ENCODE measurements around the gene BCAS1. TPM values are rescaled to one million over a fixed set of nuclear protein-coding genes. Genes with fewer than 3 reads are reported as not detected.

The BCAS1 gene
- total RNA-seq, 1 experiment from 2014 or later: 0.11 TPM

DNA sequence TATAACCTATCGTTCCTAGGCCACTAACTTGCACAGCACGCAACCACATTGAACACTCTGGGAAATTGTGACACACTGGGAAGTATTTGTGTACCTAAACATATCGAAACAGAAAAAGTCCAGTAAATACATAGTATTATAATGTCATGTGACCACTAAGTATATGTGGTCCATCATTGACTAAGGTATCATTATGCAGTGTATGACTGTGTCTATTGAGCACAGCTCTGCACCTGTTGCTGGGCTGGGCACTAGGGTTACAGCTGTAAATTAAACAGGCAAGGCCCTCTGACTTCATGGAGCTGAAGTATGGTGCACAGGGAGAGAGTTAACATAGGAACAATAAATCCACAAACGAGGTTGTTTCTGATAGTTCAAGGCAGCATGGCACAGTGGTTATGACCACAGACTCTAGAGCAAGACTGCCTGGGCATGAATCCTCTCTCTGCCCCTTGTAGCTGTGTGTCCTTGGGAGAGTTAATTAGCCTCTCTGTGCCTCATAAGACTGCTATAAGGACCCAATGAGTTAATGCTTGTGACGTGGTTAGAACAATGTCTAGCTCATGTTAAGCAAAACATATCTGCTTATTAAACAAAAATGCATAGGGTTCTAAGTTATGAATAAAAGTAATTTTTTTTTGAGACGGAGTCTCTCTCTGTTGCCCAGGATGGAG, 10.6 kb downstream of the BCAS1 start:
- Histone ChIP-seq H3K9ac (ENCODE audit: low read length) (no peak overlapping the region), H4K20me1 (ENCODE audit: insufficient read depth, low read depth, low read length) (no peaks in the 10 kb centered on the region), H3K9me2 (replicated peaks; ENCODE audit: insufficient read depth, low read length) (no peaks in the 10 kb centered on the region), H3K36me3 (ENCODE audit: insufficient read depth, low read length) (no peaks in the 10 kb centered on the region), H2AFZ (ENCODE audit: low read length) (no peak overlapping the region), H3K79me2 (ENCODE audit: low read length) (no peaks in the 10 kb centered on the region), H3K27me3 (ENCODE audit: low read length) (no peaks in the 10 kb centered on the region), H3K4me3 (ENCODE audit: low read length) (no peak overlapping the region), H3K4me2 (ENCODE audit: low read depth, low read length, poor library complexity, severe bottlenecking) (no peak overlapping the region), H3K27ac (ENCODE audit: low read length) (no peak overlapping the region), H3K9me3 (ENCODE audit: low read length) (no peaks in the 10 kb centered on the region), H3K4me1 (ENCODE audit: low read length) (no peaks in the 10 kb centered on the region)
- no peak for DNase-seq

DNA sequence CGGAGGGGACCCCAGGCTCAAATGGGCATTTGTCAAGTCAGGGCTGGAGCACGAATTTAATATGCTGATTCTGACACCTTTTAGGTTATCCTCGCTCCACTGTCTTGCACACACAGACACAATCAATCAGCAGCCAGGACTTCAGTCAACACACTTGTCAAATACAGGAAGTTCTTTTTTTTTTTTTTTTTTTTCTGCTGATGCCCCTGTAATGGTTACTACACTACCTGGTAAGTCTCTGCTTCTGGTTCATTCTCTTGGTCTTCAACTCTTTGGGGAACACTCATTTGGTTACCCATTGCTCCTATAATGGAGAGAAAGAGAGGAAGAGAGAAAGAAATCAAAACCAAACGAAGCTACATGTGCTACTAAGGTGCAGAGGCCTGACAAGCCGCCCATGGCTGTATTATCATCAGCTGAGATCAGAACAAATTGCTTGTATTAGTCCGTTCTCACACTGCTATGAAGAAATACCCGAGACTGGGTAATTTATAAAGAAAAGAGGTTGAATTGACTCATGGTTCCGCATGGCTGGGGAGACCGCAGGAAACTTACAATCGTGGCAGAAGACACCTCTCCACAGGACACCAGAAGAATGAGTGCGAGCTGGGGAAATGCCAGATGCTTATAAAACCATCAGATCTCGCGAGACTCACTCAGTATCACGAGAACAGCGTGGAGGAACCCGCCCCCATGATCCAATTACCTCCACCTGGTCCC, 11.8 kb downstream of the BCAS1 start:
- H3K4me3 ChIP-seq (ENCODE audit: low read length): no peak overlapping the region
- H3K9me3 ChIP-seq (ENCODE audit: low read length): no peaks in the 10 kb centered on the region
- H3K79me2 ChIP-seq (ENCODE audit: low read length): no peaks in the 10 kb centered on the region
- no peak overlapping the region for H3K27ac ChIP-seq (ENCODE audit: low read length)
- H3K4me2 ChIP-seq (ENCODE audit: low read depth, low read length, poor library complexity, severe bottlenecking): no peak overlapping the region
- H2AFZ ChIP-seq (ENCODE audit: low read length): no peak overlapping the region
- H4K20me1 ChIP-seq (ENCODE audit: insufficient read depth, low read depth, low read length): no peaks in the 10 kb centered on the region
- no peak overlapping the region for H3K9ac ChIP-seq (ENCODE audit: low read length)
- H3K36me3 ChIP-seq (ENCODE audit: insufficient read depth, low read length): no peaks in the 10 kb centered on the region
- no peaks in the 10 kb centered on the region for H3K27me3 ChIP-seq (ENCODE audit: low read length)
- H3K9me2 ChIP-seq (replicated peaks; ENCODE audit: insufficient read depth, low read length): no peaks in the 10 kb centered on the region
- H3K4me1 ChIP-seq (ENCODE audit: low read length): no peaks in the 10 kb centered on the region
- no peak for DNase-seq

DNA sequence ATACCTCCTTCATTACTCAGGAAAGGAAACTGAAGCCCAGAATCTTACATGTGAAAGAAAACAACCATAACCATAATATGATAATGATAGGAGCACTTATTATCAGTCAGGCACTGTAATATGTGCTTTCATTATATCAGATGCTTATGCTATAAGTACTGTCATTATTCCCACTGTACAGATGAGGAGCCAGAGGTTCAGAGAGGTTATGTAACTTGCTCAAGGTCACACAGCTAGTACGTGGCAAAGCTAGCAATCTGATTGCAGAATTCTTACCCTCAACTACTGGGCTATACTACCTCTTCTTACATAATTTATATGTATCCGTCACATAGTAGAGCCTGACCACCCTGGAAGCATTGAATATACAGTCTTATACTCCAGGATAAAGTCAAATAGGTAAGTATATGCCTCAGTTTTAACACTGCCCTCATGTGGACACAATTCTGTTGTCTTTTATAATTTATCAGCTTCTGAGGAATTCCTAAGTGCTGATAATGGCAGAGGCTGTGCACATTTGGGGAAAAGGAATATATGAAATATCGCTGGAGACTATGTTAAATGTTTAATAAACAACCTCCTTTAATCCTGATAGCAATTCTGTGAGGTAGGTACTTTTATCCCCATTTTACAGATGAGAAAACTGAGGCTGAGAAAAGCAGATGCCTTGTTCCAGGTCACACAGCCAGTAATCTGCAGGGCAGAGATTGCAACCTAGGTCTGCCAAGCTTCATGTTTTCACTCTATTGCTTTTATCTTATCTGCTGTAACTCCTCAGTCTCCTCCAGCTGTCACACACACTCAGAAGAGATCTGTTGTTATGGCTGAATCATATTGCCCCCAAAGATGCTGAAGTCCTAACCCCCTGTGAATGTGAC, 13.4 kb downstream of the BCAS1 start:
- Histone ChIP-seq H3K27ac (ENCODE audit: low read length) (no peak overlapping the region), H3K9me3 (ENCODE audit: low read length) (no peaks in the 10 kb centered on the region), H3K9me2 (replicated peaks; ENCODE audit: insufficient read depth, low read length) (no peaks in the 10 kb centered on the region), H3K27me3 (ENCODE audit: low read length) (no peaks in the 10 kb centered on the region), H2AFZ (ENCODE audit: low read length) (no peak overlapping the region), H3K79me2 (ENCODE audit: low read length) (no peaks in the 10 kb centered on the region), H3K9ac (ENCODE audit: low read length) (no peak overlapping the region), H3K4me1 (ENCODE audit: low read length) (no peaks in the 10 kb centered on the region), H3K36me3 (ENCODE audit: insufficient read depth, low read length) (no peaks in the 10 kb centered on the region), H3K4me2 (ENCODE audit: low read depth, low read length, poor library complexity, severe bottlenecking) (no peak overlapping the region), H4K20me1 (ENCODE audit: insufficient read depth, low read depth, low read length) (no peaks in the 10 kb centered on the region), H3K4me3 (ENCODE audit: low read length) (no peak overlapping the region)
- no peak for DNase-seq

DNA sequence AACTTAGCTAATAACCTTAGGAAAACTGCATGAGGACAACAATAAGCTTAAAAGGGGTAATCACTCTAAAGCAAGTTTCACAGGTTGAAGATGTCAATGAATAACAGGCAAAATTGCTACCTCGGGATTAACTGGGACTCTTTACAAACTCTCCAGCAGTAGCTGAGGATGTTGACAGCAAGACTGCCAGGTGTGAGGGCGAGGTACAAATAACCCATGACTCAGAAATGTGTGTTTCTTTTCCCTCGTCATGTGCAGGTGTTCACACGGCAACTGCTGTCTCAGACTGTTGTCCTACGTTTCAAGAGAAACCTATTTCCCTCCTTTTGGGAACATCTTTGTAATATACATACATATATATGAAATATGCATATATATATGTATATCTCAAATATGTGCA, 15.9 kb downstream of the BCAS1 start:
- Histone ChIP-seq H4K20me1 (ENCODE audit: insufficient read depth, low read depth, low read length) (no peaks in the 10 kb centered on the region), H3K79me2 (ENCODE audit: low read length) (no peaks in the 10 kb centered on the region), H3K27ac (ENCODE audit: low read length) (no peak overlapping the region), H3K27me3 (ENCODE audit: low read length) (no peaks in the 10 kb centered on the region), H2AFZ (ENCODE audit: low read length) (no peak overlapping the region), H3K4me1 (ENCODE audit: low read length) (no peaks in the 10 kb centered on the region), H3K9me3 (ENCODE audit: low read length) (no peaks in the 10 kb centered on the region), H3K9me2 (replicated peaks; ENCODE audit: insufficient read depth, low read length) (no peaks in the 10 kb centered on the region), H3K4me2 (ENCODE audit: low read depth, low read length, poor library complexity, severe bottlenecking) (no peak overlapping the region), H3K36me3 (ENCODE audit: insufficient read depth, low read length) (no peaks in the 10 kb centered on the region), H3K9ac (ENCODE audit: low read length) (no peak overlapping the region), H3K4me3 (ENCODE audit: low read length) (no peak overlapping the region)
- no peak for DNase-seq

DNA sequence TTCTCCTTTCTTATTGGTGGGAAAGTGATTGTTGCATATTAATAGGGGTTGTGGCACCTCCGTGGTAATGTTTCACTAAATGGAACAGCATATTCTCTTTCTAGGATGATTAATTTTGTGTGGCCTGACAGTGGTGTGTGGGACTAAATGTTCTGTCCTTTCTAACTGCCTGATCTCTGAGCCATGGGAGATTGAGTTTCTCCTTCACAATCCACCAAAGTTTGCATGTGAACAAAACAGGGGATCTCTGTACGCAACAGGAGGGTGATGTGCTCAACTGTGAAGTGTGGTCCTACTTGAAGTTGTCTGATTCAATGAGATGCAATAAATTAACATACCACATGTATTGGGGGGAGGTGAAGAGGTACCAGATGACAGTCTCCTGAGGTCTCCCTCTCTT, 19.3 kb downstream of the BCAS1 start:
- Histone ChIP-seq H3K9me3 (ENCODE audit: low read length) (no peaks in the 10 kb centered on the region; the same call in 1 of the 2 replicates), H3K9me2 (replicated peaks; ENCODE audit: insufficient read depth, low read length) (no peaks in the 10 kb centered on the region), H3K36me3 (ENCODE audit: insufficient read depth, low read length) (no peaks in the 10 kb centered on the region), H3K4me2 (ENCODE audit: low read depth, low read length, poor library complexity, severe bottlenecking) (no peak overlapping the region), H4K20me1 (ENCODE audit: insufficient read depth, low read depth, low read length) (no peaks in the 10 kb centered on the region), H3K4me1 (ENCODE audit: low read length) (no peaks in the 10 kb centered on the region), H3K79me2 (ENCODE audit: low read length) (no peaks in the 10 kb centered on the region), H2AFZ (ENCODE audit: low read length) (no peak overlapping the region), H3K27ac (ENCODE audit: low read length) (no peak overlapping the region), H3K9ac (ENCODE audit: low read length) (no peak overlapping the region), H3K4me3 (ENCODE audit: low read length) (no peak overlapping the region), H3K27me3 (ENCODE audit: low read length) (no peaks in the 10 kb centered on the region)
- no peak for DNase-seq

DNA sequence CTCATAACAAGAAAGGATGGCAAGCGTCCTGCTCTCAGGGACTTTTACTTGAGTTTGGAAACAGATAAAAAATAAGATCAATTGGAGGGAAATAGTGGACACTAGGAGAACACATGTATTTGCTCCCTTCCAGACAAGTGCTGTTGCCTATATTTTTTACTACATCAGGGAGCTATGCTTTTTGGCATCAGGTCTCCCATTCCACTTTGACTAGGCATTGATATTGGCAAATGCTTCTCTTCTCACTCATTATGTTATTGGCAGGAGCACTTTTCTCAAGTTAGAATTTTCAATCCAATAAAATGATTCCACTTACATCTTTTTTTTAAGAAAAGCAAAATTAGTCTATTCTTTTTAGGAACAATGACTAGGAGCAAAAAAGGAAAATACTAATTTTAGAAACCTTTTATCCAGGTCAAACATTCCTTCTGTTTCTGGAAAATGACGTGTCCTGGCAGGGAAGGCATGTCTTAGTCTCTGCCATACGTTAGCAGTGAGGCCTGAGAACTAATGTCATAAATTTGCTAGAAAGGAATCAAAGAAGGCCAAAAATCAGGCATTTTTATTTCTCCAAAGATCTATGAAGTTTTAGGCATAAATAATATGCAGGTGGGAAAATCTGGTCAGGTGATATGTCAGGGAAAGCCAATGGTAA, 21.4 kb downstream of the BCAS1 start:
- no peak overlapping the region for H3K4me3 ChIP-seq (ENCODE audit: low read length)
- no peaks in the 10 kb centered on the region for H3K9me2 ChIP-seq (replicated peaks; ENCODE audit: insufficient read depth, low read length)
- H3K36me3 ChIP-seq (ENCODE audit: insufficient read depth, low read length): no peaks in the 10 kb centered on the region
- no peak overlapping the region for H2AFZ ChIP-seq (ENCODE audit: low read length)
- H4K20me1 ChIP-seq (ENCODE audit: insufficient read depth, low read depth, low read length): no peaks in the 10 kb centered on the region
- H3K27me3 ChIP-seq (ENCODE audit: low read length): no peaks in the 10 kb centered on the region
- DNase-seq: no peak
- H3K9ac ChIP-seq (ENCODE audit: low read length): no peak overlapping the region
- H3K79me2 ChIP-seq (ENCODE audit: low read length): no peaks in the 10 kb centered on the region
- H3K9me3 ChIP-seq (ENCODE audit: low read length): no peaks in the 10 kb centered on the region; the same call in 1 of the 2 replicates
- no peaks in the 10 kb centered on the region for H3K4me1 ChIP-seq (ENCODE audit: low read length)
- no peak overlapping the region for H3K27ac ChIP-seq (ENCODE audit: low read length)
- H3K4me2 ChIP-seq (ENCODE audit: low read depth, low read length, poor library complexity, severe bottlenecking): no peak overlapping the region

DNA sequence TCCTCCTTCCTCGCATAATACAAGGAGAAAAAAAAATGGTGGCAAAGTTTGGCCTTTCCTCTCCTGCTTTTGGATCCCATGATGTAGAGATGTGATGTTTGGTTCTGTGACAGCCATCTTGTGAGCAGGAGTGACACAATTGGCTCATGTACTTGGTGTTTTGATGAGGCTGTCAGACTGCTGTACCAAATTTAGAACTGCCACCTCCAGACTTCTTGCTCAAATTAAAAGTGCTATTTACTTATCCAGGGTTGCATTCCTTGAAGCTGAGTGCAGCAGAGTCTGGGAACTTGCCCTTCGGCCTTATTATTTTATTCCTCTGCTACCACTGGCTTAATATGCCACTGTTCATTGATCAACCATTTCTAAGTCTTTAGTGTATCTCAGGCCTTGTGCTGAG, 21.9 kb downstream of the BCAS1 start:
- no peaks in the 10 kb centered on the region for H3K9me2 ChIP-seq (replicated peaks; ENCODE audit: insufficient read depth, low read length)
- H3K27me3 ChIP-seq (ENCODE audit: low read length): no peaks in the 10 kb centered on the region
- H3K4me1 ChIP-seq (ENCODE audit: low read length): no peaks in the 10 kb centered on the region
- H3K79me2 ChIP-seq (ENCODE audit: low read length): no peaks in the 10 kb centered on the region
- no peaks in the 10 kb centered on the region for H3K36me3 ChIP-seq (ENCODE audit: insufficient read depth, low read length)
- no peaks in the 10 kb centered on the region; the same call in 1 of the 2 replicates for H3K9me3 ChIP-seq (ENCODE audit: low read length)
- no peak overlapping the region for H3K27ac ChIP-seq (ENCODE audit: low read length)
- H4K20me1 ChIP-seq (ENCODE audit: insufficient read depth, low read depth, low read length): no peaks in the 10 kb centered on the region
- H3K4me2 ChIP-seq (ENCODE audit: low read depth, low read length, poor library complexity, severe bottlenecking): no peak overlapping the region
- H2AFZ ChIP-seq (ENCODE audit: low read length): no peak overlapping the region
- DNase-seq: no peak
- H3K9ac ChIP-seq (ENCODE audit: low read length): no peak overlapping the region
- H3K4me3 ChIP-seq (ENCODE audit: low read length): no peak overlapping the region

DNA sequence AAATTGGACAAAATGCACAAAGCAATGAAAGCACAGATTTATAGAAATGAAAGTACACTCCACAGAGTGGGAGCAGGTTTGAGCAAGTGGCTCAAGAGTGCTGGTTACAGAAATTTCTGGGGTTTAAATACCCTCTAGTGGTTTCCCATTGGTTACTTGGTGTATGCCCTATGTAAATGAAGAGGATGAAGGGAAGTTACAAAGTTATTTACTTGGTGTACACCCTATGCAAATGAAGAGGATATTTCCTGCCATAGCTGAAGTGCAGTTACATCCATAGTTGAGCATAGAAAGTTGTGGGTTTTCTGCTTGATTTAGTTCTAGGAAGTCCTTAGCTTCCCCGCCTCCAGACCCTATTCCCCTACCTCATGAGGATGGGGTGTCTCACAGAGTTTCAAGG, 22.7 kb downstream of the BCAS1 start:
- Histone ChIP-seq H3K9me2 (replicated peaks; ENCODE audit: insufficient read depth, low read length) (no peaks in the 10 kb centered on the region), H3K4me2 (ENCODE audit: low read depth, low read length, poor library complexity, severe bottlenecking) (no peak overlapping the region), H3K9me3 (ENCODE audit: low read length) (no peaks in the 10 kb centered on the region; the same call in 1 of the 2 replicates), H3K27me3 (ENCODE audit: low read length) (no peaks in the 10 kb centered on the region), H3K4me1 (ENCODE audit: low read length) (no peaks in the 10 kb centered on the region), H3K4me3 (ENCODE audit: low read length) (no peak overlapping the region), H3K27ac (ENCODE audit: low read length) (no peak overlapping the region), H2AFZ (ENCODE audit: low read length) (no peak overlapping the region), H3K9ac (ENCODE audit: low read length) (no peak overlapping the region), H4K20me1 (ENCODE audit: insufficient read depth, low read depth, low read length) (no peaks in the 10 kb centered on the region), H3K79me2 (ENCODE audit: low read length) (no peaks in the 10 kb centered on the region), H3K36me3 (ENCODE audit: insufficient read depth, low read length) (no peaks in the 10 kb centered on the region)
- DNase-seq: no peak

Data from Karpas-422 (cell line).